ENCODE data around the gene NT5E. TPM values are rescaled to one million over a fixed set of nuclear protein-coding genes. Genes with fewer than 3 reads are reported as not detected.

NT5E gene
- total and polyA plus RNA-seq, 12 donors: 0.88 to 8.4 (median 4.2) TPM

DNA sequence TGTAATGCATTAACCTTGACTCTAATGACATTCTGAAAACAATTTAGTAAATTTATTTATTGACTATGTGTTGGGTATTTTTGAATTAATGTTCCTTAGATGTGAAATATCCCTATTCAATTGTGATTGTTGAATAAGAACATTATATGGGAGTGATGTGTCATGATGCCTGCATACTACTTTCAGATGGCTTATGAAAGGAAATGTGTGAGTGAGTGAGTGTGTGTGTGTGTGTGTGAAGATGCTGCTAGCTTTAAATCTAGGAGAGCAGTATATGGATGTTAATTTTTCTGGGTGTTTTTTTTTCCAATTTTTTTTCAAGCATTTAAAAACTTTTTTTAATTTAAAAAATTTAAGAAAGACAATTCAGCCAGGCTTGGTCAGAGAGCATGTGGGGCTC is 32.5 kb upstream of the NT5E start:
- H3K4me1 ChIP-seq: peaks cover 0 to 6% (median 0%) of the 10 kb centered on the region in 9 donors
- no peaks in the 10 kb centered on the region for H3K9me3 ChIP-seq
- TF ChIP-seq, protein P1, sequence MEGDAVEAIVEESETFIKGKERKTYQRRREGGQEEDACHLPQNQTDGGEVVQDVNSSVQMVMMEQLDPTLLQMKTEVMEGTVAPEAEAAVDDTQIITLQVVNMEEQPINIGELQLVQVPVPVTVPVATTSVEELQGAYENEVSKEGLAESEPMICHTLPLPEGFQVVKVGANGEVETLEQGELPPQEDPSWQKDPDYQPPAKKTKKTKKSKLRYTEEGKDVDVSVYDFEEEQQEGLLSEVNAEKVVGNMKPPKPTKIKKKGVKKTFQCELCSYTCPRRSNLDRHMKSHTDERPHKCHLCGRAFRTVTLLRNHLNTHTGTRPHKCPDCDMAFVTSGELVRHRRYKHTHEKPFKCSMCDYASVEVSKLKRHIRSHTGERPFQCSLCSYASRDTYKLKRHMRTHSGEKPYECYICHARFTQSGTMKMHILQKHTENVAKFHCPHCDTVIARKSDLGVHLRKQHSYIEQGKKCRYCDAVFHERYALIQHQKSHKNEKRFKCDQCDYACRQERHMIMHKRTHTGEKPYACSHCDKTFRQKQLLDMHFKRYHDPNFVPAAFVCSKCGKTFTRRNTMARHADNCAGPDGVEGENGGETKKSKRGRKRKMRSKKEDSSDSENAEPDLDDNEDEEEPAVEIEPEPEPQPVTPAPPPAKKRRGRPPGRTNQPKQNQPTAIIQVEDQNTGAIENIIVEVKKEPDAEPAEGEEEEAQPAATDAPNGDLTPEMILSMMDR (IDR thresholded peaks at IDR 0.05): no peak
- H3K27ac ChIP-seq: no peak overlapping the region
- H3K4me3 ChIP-seq: no peak overlapping the region
- no peak for DNase-seq
- ATAC-seq: no peak
- no peaks in the 10 kb centered on the region for H3K36me3 ChIP-seq
- no peaks in the 10 kb centered on the region for H3K27me3 ChIP-seq
- intact Hi-C loops (cut with DNase I): no loop called here

DNA sequence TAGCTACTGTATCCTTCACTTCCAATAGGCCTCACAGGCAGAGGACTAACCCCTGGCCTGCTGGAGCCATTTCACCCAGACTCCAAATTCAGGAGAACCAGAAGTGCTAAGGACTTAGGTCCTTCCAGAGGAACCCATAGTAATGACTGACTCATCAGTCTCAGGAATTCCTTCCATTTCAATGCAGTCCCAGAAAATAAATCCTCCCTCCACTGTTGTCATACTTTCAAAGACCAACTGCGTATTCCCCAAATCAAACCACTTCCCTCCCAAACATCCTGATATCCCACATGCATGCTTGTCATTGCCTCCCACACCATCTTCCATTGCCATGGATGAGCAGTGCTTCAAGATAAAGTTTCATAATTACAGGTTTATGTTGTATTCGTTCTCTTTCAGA is 31.8 kb upstream of the NT5E start:
- DNase-seq: no peak
- TF ChIP-seq, protein P1 (IDR thresholded peaks at IDR 0.05): no peak
- no peaks in the 10 kb centered on the region for H3K9me3 ChIP-seq
- peaks cover 0 to 6% (median 0%) of the 10 kb centered on the region in 9 donors for H3K4me1 ChIP-seq
- H3K4me3 ChIP-seq: no peak overlapping the region
- H3K27me3 ChIP-seq: no peaks in the 10 kb centered on the region
- ATAC-seq: no peak
- no peak overlapping the region for H3K27ac ChIP-seq
- no peaks in the 10 kb centered on the region for H3K36me3 ChIP-seq
- WGBS, 2 donors: 82 to 89% methylated on average over 2 of the region's 2 CpGs
- intact Hi-C loops (cut with DNase I): no loop called here

DNA sequence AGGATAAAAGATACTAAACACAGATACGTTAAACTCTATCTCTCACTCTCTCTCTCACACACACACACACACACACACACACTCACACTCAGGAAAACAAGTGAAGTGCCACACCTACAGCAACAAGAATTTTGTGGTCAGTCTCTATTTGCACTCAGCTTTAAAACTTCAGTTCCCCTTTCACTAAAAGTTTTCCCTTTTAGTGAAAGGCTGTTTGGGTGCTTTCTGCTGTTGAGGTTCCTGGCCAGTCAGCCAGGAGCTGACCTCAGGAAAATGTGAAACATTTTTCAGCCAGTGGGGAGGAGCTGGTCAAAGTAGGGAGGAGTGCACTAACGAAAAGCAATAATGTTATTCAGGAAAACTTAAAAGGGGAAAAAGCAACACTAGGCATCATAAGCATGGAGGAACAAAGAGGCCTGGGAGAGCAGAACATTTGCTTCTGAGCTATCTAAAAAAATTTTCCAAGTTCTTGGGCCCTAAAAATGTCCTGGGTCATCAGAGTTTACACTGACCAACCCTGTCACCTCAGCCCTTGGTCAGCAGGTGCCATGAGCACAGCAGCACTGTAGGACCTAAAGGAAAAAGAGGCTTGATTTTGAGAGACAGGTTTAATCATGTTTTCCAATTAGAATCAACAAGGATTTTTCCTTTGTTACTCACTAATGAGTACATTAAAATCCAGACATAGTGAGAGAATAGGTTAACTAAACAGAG is 30.7 kb upstream of the NT5E start:
- H3K9me3 ChIP-seq: no peaks in the 10 kb centered on the region
- 43 to 61% methylated on average over 2 of the region's 2 CpGs for WGBS, 2 donors
- TF ChIP-seq, protein P1 (IDR thresholded peaks at IDR 0.05): no peak
- H3K36me3 ChIP-seq: no peaks in the 10 kb centered on the region
- peaks cover 0 to 6% (median 0%) of the 10 kb centered on the region in 9 donors for H3K4me1 ChIP-seq
- H3K4me3 ChIP-seq: no peak overlapping the region
- no peak for DNase-seq
- no peaks in the 10 kb centered on the region for H3K27me3 ChIP-seq
- intact Hi-C loops (cut with DNase I): no loop called here
- ATAC-seq: peak in 1 of 8 donors; percentile 51
- no peak overlapping the region for H3K27ac ChIP-seq

DNA sequence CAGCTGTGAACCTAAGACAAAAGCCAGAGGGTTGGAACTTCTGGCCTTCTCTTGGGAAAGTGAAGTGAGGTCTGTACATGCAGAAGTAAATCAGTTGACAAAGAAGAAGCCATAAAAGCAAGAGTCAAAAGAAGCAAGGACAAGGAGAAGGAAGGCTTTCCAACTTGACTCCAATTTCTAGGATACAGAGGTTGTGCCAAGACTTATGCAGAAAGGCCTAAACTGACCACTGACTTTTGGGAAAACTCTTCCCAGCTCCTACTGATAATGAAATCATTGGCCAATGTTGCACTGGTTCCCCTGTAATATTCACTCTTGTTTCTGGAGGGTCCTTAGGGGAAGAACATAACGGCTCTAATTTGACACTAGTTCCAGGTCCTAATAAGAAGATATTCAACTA is 29.3 kb upstream of the NT5E start:
- intact Hi-C loops (cut with DNase I): no loop called here
- Histone ChIP-seq H3K4me3 (no peak overlapping the region), H3K9me3 (peaks cover 0 to 13% (median 9%) of the 10 kb centered on the region in 11 donors), H3K4me1 (peaks cover 0 to 6% (median 0%) of the 10 kb centered on the region in 9 donors), H3K36me3 (no peaks in the 10 kb centered on the region), H3K27me3 (no peaks in the 10 kb centered on the region), H3K27ac (no peak overlapping the region)
- no peak for ATAC-seq
- DNase-seq: no peak
- 71 to 76% methylated on average over 1 of the region's 1 CpG for WGBS, 2 donors
- TF ChIP-seq, protein P1 (IDR thresholded peaks at IDR 0.05): no peak
